NCI-H446 treated with DMSO at 0.1 percent for 48 hours (cell line): ENCODE measurements around the gene VIPR2.
"Not testable (repeated sequence)": the region's sequence is repeated elsewhere in the genome, so short reads cannot be mapped to it uniquely, and the experiment has no call there.

Source experiments
- DNase-seq: peaks from one replicate; lab custom pipeline; 2025; lab: John Stamatoyannopoulos, UW

Gene VIPR2

DNA sequence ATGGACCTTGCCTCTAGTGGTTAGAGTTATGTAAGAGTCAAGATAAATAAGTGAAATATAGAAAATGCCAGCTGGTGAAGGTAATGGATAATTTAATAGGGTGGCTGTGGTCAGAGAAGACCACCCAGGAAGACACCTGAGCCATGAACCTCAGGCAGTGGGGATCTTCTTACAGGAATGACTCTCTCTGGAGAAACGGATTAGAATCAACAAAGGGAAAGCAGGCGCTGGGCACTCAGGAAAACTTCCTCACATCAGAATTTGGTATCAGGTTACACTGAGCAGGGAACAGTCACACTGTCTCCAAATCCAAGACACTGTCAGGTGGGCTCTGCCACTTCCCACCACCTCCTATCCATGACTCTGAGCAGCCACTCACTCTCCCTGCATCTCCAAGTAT is 155.7 kb downstream of the VIPR2 start:
- no peak for DNase-seq

DNA sequence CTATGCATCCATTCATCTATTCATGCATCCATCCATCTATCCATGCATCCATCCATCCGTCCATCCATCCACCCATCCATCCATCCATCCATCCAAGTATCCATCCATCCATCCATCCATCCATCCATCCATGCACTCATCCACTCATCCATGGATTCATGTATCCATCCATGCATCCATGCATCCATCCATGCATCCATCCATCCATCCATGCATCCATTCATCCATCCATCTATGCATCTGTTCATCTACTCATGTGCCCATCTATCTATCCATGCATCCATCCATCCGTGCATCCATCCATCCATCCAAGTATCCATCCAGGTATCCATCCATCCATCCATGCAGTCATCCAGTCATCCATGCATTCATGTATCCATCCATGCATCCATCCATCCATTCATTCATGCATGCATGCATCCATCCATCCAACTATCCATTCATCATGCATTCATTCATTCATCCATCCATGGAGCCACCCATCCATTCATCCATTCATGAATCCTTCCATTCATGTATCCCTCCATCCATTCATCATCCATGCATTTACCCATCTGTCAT is 156.3 kb downstream of the VIPR2 start:
- no peak for DNase-seq

DNA sequence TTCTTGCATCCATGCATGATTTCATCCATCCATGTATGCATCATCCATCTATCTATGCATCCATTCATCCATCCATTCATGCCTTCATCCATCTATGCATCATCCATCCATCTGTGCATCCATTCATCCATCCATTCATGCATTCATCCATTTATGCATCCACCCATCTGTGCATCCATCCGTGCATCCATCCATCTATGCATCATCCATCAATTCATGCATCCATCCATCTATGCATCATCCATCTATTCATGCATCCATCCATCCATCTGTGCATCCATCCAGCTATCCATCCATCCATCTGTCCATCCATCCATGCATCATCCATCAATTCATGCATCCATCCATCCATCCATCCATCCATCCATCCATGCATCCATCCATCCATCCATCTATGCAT is 157.0 kb downstream of the VIPR2 start:
- DNase-seq = no peak

GRCh38 chr7:158985583-158985982 is 159.1 kb downstream of the VIPR2 start:
- no peak for DNase-seq

GRCh38 chr7:158984007-158984406 is 160.7 kb downstream of the VIPR2 start:
- DNase-seq = not testable (repeated sequence)

DNA sequence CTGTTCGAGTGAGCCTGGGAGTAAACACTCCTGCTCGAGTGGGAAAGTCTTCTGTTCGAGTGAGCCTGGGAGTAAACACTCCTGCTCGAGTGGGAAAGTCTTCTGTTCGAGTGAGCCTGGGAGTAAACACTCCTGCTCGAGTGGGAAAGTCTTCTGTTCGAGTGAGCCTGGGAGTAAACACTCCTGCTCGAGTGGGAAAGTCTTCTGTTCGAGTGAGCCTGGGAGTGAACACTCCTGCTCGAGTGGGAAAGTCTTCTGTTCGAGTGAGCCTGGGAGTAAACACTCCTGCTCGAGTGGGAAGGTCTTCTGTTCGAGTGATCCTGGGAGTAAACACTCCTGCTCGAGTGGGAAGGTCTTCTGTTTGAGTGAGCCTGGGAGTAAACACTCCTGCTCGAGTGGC is 162.6 kb downstream of the VIPR2 start:
- DNase-seq = not testable (repeated sequence)

- DNase-seq = no peak
Measured at GRCh38 chr7:158979635-158980351, 164.9 kb downstream of the VIPR2 start.

DNA sequence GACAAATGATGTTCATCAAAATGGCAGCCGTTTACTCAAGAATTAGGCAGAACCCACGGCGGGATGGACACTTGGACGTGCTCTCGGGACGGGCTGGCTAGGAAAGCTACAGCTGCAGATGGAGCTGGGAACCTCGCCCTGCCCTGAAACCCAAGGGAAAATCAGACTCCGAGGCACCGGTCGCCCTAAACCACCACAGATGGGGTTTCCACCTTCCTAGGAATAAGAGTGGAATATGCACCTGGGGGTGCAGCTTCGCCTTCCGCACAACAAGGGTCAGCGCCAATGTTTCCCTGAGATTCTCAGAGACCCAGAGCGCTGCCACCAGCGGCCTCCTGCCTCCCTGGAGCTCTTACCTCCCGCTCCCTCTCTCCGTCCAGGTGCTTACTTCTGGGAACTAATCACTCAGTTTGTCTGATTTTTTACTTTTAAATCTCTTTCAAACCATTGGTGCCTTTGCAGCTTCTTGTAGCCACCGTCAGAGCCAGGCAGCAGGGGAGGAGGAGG is 165.6 kb downstream of the VIPR2 start:
- no peak for DNase-seq
